Liver (tissue), 2 donors: ENCODE data around the gene HMHB1.

Experiments used
- CTCF ChIP-seq: fragments of 150-350 bp; IDR thresholded peaks from 2 replicates; pipeline ENCODE4 v1.5.1; 2017; ENCODE audit warnings: improper control_type of control experiment, low read depth, low read length; ENCODE audit not compliant: missing input control
- MAX ChIP-seq: IDR thresholded peaks from 2 replicates; pipeline ENCODE4 v1.6.1; 2016; ENCODE audit warnings: antibody characterized with exemption
- donor health status: healthy.

- TF ChIP-seq CTCF (no peak), MAX (no peak)
Observed at GRCh38 chr5:143782588-143783386, 29.2 kb upstream of the HMHB1 start.
